Stimulated activated CD4-positive, alpha-beta T cell treated with anti-CD3 and anti-CD28 coated beads, Interleukin-15, amount 100 ng/mL, for 1 hour (primary cell): ENCODE measurements around the gene WT1.
"Not testable (repeated sequence)": the region's sequence is repeated elsewhere in the genome, so short reads cannot be mapped to it uniquely, and the experiment has no call there.

Experiments
- DNase-seq, 2 donors: peaks; one replicate each; pipeline ENCODE4 v3.0.0-alpha.2; 2020; ENCODE audit warnings: low read depth in 1 of 2, low spot score in 1 of 2

WT1 gene

GRCh38 chr11:32388871-32389770, 46.2 kb downstream of the WT1 start:
- no peak for DNase-seq

- DNase-seq, result no peak
These were observed 47.0 kb downstream of the WT1 start for GRCh38 chr11:32388365-32388764.

- no peak for DNase-seq
These were observed 47.9 kb downstream of the WT1 start for GRCh38 chr11:32387411-32387810.

- DNase-seq, result no peak
These were observed 48.5 kb downstream of the WT1 start for GRCh38 chr11:32386770-32387377.

GRCh38 chr11:32385998-32386397, 49.3 kb downstream of the WT1 start:
- no peak for DNase-seq

GRCh38 chr11:32382339-32383049, 52.8 kb downstream of the WT1 start:
- DNase-seq, result no peak

GRCh38 chr11:32381179-32381578, 54.2 kb downstream of the WT1 start:
- no peak for DNase-seq

- no peak for DNase-seq
These were observed 55.6 kb downstream of the WT1 start for GRCh38 chr11:32379719-32380118.

- no peak for DNase-seq
These were observed 59.5 kb downstream of the WT1 start for GRCh38 chr11:32375826-32376225.

GRCh38 chr11:32374261-32374711, 61.1 kb downstream of the WT1 start:
- DNase-seq, result no peak

- DNase-seq, result not testable (repeated sequence)
These were observed 65.4 kb downstream of the WT1 start for GRCh38 chr11:32369987-32370386.

- DNase-seq, result no peak
These were observed 68.7 kb downstream of the WT1 start for GRCh38 chr11:32366666-32367065.

GRCh38 chr11:32365192-32365591, 70.1 kb downstream of the WT1 start:
- DNase-seq, result no peak

- DNase-seq, result no peak
These were observed 76.6 kb downstream of the WT1 start for GRCh38 chr11:32358729-32359128.

- DNase-seq, result no peak
These were observed 81.5 kb downstream of the WT1 start for GRCh38 chr11:32353884-32354283.

- DNase-seq, result no peak
These were observed 86.8 kb downstream of the WT1 start for GRCh38 chr11:32348502-32348901.

GRCh38 chr11:32344946-32345345, 90.4 kb downstream of the WT1 start:
- DNase-seq, result no peak

GRCh38 chr11:32343325-32344008, 91.9 kb downstream of the WT1 start:
- DNase-seq, result no peak

GRCh38 chr11:32341620-32342613, 93.4 kb downstream of the WT1 start:
- DNase-seq, result no peak

- DNase-seq, result no peak
These were observed 95.2 kb downstream of the WT1 start for GRCh38 chr11:32340181-32340580.
